ENCODE measurements around the gene PTTG1IP2.

The PTTG1IP2 gene

DNA sequence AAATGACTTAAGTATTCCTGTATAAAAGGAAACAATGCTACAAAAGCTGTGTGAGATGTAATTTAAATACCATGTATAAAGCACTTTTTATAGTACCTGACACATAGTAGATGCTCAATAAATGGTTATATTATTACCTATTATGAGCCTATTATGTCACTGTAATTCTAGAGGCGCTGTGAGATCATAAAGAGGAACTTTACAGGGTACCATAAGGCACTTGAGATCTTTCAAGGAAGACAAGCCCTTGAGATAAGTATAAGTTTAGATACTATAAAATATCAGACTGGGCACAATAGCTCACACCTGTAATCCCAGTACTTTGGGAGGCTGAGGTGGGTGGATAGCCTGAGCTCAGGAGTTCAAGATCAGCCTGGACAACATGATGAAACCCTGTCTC is 38.3 kb downstream of the PTTG1IP2 start:
- no peak overlapping the region for H3K4me3 ChIP-seq (ENCODE audit: low read depth, low read length)
- TF ChIP-seq, protein P1, sequence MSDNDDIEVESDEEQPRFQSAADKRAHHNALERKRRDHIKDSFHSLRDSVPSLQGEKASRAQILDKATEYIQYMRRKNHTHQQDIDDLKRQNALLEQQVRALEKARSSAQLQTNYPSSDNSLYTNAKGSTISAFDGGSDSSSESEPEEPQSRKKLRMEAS (IDR thresholded peaks at IDR 0.05; ENCODE audit: low read depth, low read length): no peak
- TF ChIP-seq, protein P2, sequence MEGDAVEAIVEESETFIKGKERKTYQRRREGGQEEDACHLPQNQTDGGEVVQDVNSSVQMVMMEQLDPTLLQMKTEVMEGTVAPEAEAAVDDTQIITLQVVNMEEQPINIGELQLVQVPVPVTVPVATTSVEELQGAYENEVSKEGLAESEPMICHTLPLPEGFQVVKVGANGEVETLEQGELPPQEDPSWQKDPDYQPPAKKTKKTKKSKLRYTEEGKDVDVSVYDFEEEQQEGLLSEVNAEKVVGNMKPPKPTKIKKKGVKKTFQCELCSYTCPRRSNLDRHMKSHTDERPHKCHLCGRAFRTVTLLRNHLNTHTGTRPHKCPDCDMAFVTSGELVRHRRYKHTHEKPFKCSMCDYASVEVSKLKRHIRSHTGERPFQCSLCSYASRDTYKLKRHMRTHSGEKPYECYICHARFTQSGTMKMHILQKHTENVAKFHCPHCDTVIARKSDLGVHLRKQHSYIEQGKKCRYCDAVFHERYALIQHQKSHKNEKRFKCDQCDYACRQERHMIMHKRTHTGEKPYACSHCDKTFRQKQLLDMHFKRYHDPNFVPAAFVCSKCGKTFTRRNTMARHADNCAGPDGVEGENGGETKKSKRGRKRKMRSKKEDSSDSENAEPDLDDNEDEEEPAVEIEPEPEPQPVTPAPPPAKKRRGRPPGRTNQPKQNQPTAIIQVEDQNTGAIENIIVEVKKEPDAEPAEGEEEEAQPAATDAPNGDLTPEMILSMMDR (IDR thresholded peaks at IDR 0.05; ENCODE audit: low read depth, low read length): no peak
- no peak for TF ChIP-seq POLR2A (IDR thresholded peaks at IDR 0.05; ENCODE audit: extremely low read depth, insufficient read length)
- TF ChIP-seq MYC (IDR thresholded peaks at IDR 0.05; ENCODE audit: low read depth, low read length): no peak
- DNase-seq (ENCODE audit: low read depth): no peak

DNA sequence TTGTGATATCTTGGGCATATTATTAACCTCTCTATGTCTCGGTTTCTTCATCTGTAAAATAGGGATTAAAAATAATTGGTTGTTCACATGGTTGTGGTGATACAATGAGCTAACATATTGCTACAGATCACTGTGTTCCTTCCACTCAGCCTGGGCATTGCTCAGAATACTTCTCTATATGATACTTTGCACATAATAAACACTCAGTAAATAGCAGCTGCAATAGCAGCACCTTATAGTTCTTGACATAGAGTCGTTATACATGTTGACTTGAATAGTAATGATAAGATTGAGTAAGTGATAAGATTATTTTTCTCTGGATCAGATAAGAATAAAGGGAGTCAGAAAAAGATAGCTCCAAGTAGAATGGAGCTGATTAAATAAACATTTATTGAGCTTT is 42.3 kb downstream of the PTTG1IP2 start:
- no peak overlapping the region for H3K4me3 ChIP-seq (ENCODE audit: low read depth, low read length)
- no peak for DNase-seq (ENCODE audit: low read depth)
- TF ChIP-seq POLR2A (IDR thresholded peaks at IDR 0.05; ENCODE audit: extremely low read depth, insufficient read length): no peak
- TF ChIP-seq, protein P2 (IDR thresholded peaks at IDR 0.05; ENCODE audit: low read depth, low read length): no peak
- TF ChIP-seq, protein P1 (IDR thresholded peaks at IDR 0.05; ENCODE audit: low read depth, low read length): no peak
- no peak for TF ChIP-seq MYC (IDR thresholded peaks at IDR 0.05; ENCODE audit: low read depth, low read length)

DNA sequence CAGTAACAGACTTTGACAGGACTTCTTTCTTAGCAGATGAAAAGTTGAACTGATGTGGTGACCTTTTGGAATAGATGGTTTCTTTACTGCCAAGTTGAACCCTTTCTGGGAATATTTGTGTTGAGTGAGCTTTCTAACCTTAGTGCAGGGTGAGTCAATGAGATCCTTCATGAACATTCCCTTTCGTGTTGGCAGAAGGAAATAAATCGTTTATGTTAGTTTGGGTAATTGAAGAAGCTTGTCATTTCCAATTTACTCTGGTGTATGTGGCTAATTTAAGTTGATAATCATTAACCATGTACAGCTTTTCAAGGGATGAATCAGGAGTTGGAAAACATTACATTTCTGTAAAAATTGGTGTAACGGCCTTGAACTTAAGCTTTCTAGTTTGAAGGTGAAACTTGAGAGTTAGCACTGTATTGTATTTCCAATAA is 43.4 kb downstream of the PTTG1IP2 start:
- no peak overlapping the region for H3K4me3 ChIP-seq (ENCODE audit: low read depth, low read length)
- TF ChIP-seq, protein P1 (IDR thresholded peaks at IDR 0.05; ENCODE audit: low read depth, low read length): no peak
- TF ChIP-seq, protein P2 (IDR thresholded peaks at IDR 0.05; ENCODE audit: low read depth, low read length): no peak
- TF ChIP-seq POLR2A (IDR thresholded peaks at IDR 0.05; ENCODE audit: extremely low read depth, insufficient read length): no peak
- TF ChIP-seq MYC (IDR thresholded peaks at IDR 0.05; ENCODE audit: low read depth, low read length): no peak
- no peak for DNase-seq (ENCODE audit: low read depth)

DNA sequence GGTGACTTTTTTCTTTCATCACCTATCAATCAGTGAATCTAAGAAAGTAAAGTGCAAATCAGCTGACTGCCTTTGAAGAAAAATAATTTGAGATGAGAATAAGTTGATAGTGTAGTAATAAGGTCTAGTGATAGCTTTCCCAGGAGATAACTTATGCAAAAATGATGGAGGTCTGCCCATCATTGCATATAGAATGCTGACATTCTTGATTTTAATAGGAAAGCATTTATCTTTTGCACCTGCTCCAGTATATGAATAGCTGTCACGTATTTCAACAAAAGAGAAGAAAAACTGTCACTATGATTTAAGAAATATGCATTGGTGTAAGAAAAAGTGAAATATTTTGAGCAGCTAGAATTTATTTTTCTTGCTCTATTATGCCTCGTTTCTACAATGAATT is 46.8 kb downstream of the PTTG1IP2 start:
- H3K4me3 ChIP-seq (ENCODE audit: low read depth, low read length): no peak overlapping the region
- TF ChIP-seq, protein P1 (IDR thresholded peaks at IDR 0.05; ENCODE audit: low read depth, low read length): no peak
- TF ChIP-seq, protein P2 (IDR thresholded peaks at IDR 0.05; ENCODE audit: low read depth, low read length): no peak
- no peak for TF ChIP-seq POLR2A (IDR thresholded peaks at IDR 0.05; ENCODE audit: extremely low read depth, insufficient read length)
- no peak for TF ChIP-seq MYC (IDR thresholded peaks at IDR 0.05; ENCODE audit: low read depth, low read length)
- DNase-seq (ENCODE audit: low read depth): no peak

DNA sequence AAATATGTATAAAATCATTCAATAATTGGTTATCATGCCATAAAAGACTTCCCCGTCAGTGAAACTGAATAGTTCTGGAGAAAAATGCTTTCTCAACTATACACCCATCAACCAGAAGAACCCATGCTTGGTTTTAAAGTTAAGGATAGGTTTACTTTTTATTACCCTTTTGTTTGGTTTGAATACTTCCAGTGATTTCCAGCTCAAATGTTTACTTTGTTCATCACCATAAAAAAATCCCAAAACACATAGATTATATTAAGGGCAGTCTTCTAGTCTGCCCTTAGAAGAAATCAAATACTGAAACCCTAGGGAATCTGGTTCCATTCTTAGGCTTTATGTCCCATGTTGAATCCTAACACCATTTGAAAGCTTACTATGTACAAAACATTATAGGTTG is 49.2 kb downstream of the PTTG1IP2 start:
- H3K4me3 ChIP-seq (ENCODE audit: low read depth, low read length): no peak overlapping the region
- TF ChIP-seq POLR2A (IDR thresholded peaks at IDR 0.05; ENCODE audit: extremely low read depth, insufficient read length) (no peak), MYC (IDR thresholded peaks at IDR 0.05; ENCODE audit: low read depth, low read length) (no peak)
- TF ChIP-seq, protein P1 (IDR thresholded peaks at IDR 0.05; ENCODE audit: low read depth, low read length): no peak
- TF ChIP-seq, protein P2 (IDR thresholded peaks at IDR 0.05; ENCODE audit: low read depth, low read length): no peak
- DNase-seq (ENCODE audit: low read depth): no peak

Data from NB4 (cell line).